Heart right ventricle (tissue), 16 donors: ENCODE results near the gene ZNF718. TPM values are rescaled to one million over a fixed set of nuclear protein-coding genes. Genes with fewer than 3 reads are reported as not detected.
A peak's percentile ranks its signal among the peaks of the same experiment; 100 is the strongest.

Source experiments
- ATAC-seq, 8 donors: fragments of 200-7000 bp; cut with Tn5 transposase; one replicate each; pipeline ENCODE4 v1.9.1; 2020; ENCODE audit warnings: mild to moderate bottlenecking in 8 of 8, moderate library complexity in 8 of 8, moderate number of reproducible peaks in 1 of 8
- DNase-seq, 2 donors: peaks; one replicate each; pipeline ENCODE4 v3.0.0-alpha.2; 2020
- H3K27ac ChIP-seq, 10 donors: fragments of 200-600 bp; sonication (generic) in 2 of 10; one replicate each; pipeline versions ENCODE4 v1.5.0 to v1.8.0; 2020 to 2022; ENCODE audit warnings: mild to moderate bottlenecking in 3 of 10
- H3K27me3 ChIP-seq, 7 donors: fragments of 200-600 bp; one replicate each; pipeline ENCODE4 v1.8.0; 2021 to 2022; ENCODE audit warnings: mild to moderate bottlenecking in 2 of 7
- H3K36me3 ChIP-seq, 9 donors: fragments of 200-600 bp; sonication (generic) in 1 of 9; one replicate each; pipeline versions ENCODE4 v1.5.0 to v1.8.0; 2020 to 2022; ENCODE audit warnings: mild to moderate bottlenecking in 2 of 9
- H3K4me1 ChIP-seq, 9 donors: fragments of 200-600 bp; sonication (generic) in 1 of 9; one replicate each; pipeline versions ENCODE4 v1.5.0 to v1.8.0; 2020 to 2022; ENCODE audit warnings: mild to moderate bottlenecking in 4 of 9
- H3K4me3 ChIP-seq, 10 donors: fragments of 200-600 bp; sonication (generic) in 2 of 10; one replicate each; pipeline versions ENCODE4 v1.5.0 to v1.8.0; 2020 to 2022; ENCODE audit warnings: mild to moderate bottlenecking in 7 of 10, moderate library complexity in 2 of 10
- H3K9me3 ChIP-seq, 11 donors: fragments of 200-600 bp in 10 of 11; sonication (generic) in 2 of 11; one replicate each; pipeline versions ENCODE4 v1.5.0 to v1.8.0; 2013 to 2022; ENCODE audit warnings: mild to moderate bottlenecking in 2 of 11, control low read depth in 1 of 11, moderate library complexity in 1 of 11
- CTCF ChIP-seq, 9 donors: fragments of 200-600 bp; sonication (generic) in 2 of 9; IDR thresholded peaks; one replicate each; pipeline versions ENCODE4 v1.5.0 to v1.8.0; 2021 to 2022; ENCODE audit warnings: antibody characterized with exemption in 9 of 9, mild to moderate bottlenecking in 5 of 9, moderate library complexity in 1 of 9
- WGBS, 2 donors: extraction: QIAGEN DNeasy Blood & Tissue Kit; methylation state at CpG; one replicate each; pipeline ENCODE4 v1.1.7; 2013; ENCODE audit warnings: inconsistent platforms in 1 of 2; 5-methylcytosine and 5-hydroxymethylcytosine counted together
- intact Hi-C, 10 donors: fragments of 100-400 bp; cut with DNase I; formaldehyde crosslinking; loops; one replicate each; pipeline versions ENCODE4 v1.11.1 to v1.14.2; 2022
- polyA plus RNA-seq, 2 donors: library from polyadenylated mRNA; stranded (reverse); fragments of 200-250 nt; gene quantifications; one replicate each; pipeline ENCODE4 v1.2.3, GENCODE V29; 2013
- total RNA-seq, 10 donors: library from RNA; stranded (reverse); fragmentation: NEBNext Ultra II Directional in 3 of 10; extraction: Animal tissue kit (Norgen Biotek cat#: 25700) in 3 of 10; gene quantifications; one replicate each; pipeline versions ENCODE4 v1.2.1 to v1.2.4, GENCODE V29; 2021 to 2023
- donor health status: Arrhythmogenic right ventricular cardiomyopathy.
- donor health status: ischemic (EF 13 %, LVEDD 7.1; RV severe dilation, severe dysfunction).
- donor health status: healthy with polysubstance abuse.
- donor health status: DM: no; HTN: yes; CAD: no.
- donor health status: DM: no; HTN: no; CAD: no.
- donor health status: ischemic (EF 25% LVEDD 6.9; RV normal size, moderate dysfunction).
- donor health status: ischemic (EF 25% LVEDD 5.7; RV mildly dilated, moderate dysfunction).
- donor health status: healthy.
- donor health status: DM: yes; HTN: yes; CAD: no.
- donor health status: Ischemic cardiomyopathy.
- donor health status: ischemic (EF 35%, LVEDD 5.7; RV mildly dilated, moderate dysfunction).
- donor health status: nonischemic (EF 11% LVEDD 7.7; RV severe dilation, severe dysfunction).
- donor health status: DM: yes; HTN: yes; CAD: no.
- donor health status: PGD.
- donor health status: ischemic (EF 29% LVEDD 5.4; RV normal size, mild dysfunction).
- donor health status: nonischemic (EF 23%, LVEDD 6.1; RV moderate dilation, normal function).

Gene ZNF718
- total and polyA plus RNA-seq, 12 donors = 1.1 to 4.7 (median 2.9) TPM

DNA sequence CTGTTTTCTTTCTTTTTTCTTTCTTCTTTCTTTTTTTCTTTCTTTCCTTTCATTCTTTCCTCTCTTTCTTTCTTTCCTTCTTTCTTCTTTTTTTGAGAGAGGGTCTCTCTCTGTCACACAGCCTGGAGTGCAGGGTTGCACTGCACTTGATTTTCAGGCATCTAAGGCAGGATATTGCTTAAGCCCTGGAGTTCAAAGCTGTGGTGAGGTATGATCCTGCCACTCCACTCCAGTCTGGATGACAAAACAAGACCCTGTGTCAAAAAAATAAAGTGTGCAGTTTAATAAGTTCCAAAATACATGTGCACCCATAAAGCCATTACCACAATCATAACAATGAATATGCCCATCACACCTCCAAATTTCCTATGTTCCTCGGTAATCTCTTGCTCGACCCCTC, 10.6 kb upstream of the ZNF718 start:
- ATAC-seq (no peak), DNase-seq (no peak)
- Histone ChIP-seq H3K4me3 (no peak overlapping the region), H3K36me3 (no peaks in the 10 kb centered on the region), H3K27ac (no peak overlapping the region), H3K9me3 (peaks cover 0 to 48% (median 0%) of the 10 kb centered on the region in 11 donors), H3K4me1 (no peaks in the 10 kb centered on the region), H3K27me3 (peaks cover 0 to 33% (median 22%) of the 10 kb centered on the region in 7 donors)
- intact Hi-C loops = no loop called here
- no peak for TF ChIP-seq CTCF (IDR thresholded peaks at IDR 0.05)
- WGBS, 2 donors = 86 to 87% methylated on average over 2 of the region's 2 CpGs

- TF ChIP-seq CTCF (IDR thresholded peaks at IDR 0.05) = no peak
- intact Hi-C loops = no loop called here
- H3K27me3 ChIP-seq = peaks cover 0 to 29% (median 18%) of the 10 kb centered on the region in 7 donors
Observed at GRCh38 chr4:114149-114548, 10.2 kb upstream of the ZNF718 start.

DNA sequence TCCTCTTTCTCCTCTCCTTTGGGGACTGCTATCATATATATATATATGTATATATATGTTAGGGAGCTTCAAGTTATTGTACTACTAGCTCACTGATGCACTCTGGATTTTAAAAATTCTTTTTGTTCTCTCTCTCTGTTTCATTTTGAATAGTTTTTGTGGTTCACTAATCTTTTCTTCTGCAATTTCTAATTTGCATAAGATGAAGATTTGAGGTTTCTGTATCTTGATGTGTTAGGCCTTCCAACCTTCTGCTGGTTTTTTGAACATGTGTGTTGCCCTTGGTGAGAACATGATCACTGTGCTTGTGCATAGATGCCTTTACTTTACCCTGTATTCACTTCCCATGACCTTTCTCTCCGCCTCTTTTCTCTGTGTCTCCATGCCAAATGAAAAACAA, 7.8 kb upstream of the ZNF718 start:
- intact Hi-C loops = no loop called here
- no peak for TF ChIP-seq CTCF (IDR thresholded peaks at IDR 0.05)
- no peak overlapping the region for H3K4me3 ChIP-seq
- 96 to 100% methylated on average over 1 of the region's 1 CpG for WGBS, 2 donors
- no peak for ATAC-seq
- no peak overlapping the region for H3K27ac ChIP-seq
- no peak for DNase-seq
- peaks cover 0 to under 1% (median 0%) of the 10 kb centered on the region in 9 donors for H3K4me1 ChIP-seq
- H3K9me3 ChIP-seq = peaks cover 0 to 67% (median 0%) of the 10 kb centered on the region in 11 donors
- no peaks in the 10 kb centered on the region for H3K36me3 ChIP-seq
- H3K27me3 ChIP-seq = peaks cover 0 to 10% (median 0%) of the 10 kb centered on the region in 7 donors

More at GRCh38 chr4:114149-114548, 10.2 kb upstream of the ZNF718 start:
- ATAC-seq (no peak), DNase-seq (no peak)
- Histone ChIP-seq H3K36me3 (no peaks in the 10 kb centered on the region), H3K9me3 (peaks cover 0 to 52% (median 0%) of the 10 kb centered on the region in 11 donors), H3K4me3 (no peak overlapping the region), H3K27ac (no peak overlapping the region), H3K4me1 (no peaks in the 10 kb centered on the region)

DNA sequence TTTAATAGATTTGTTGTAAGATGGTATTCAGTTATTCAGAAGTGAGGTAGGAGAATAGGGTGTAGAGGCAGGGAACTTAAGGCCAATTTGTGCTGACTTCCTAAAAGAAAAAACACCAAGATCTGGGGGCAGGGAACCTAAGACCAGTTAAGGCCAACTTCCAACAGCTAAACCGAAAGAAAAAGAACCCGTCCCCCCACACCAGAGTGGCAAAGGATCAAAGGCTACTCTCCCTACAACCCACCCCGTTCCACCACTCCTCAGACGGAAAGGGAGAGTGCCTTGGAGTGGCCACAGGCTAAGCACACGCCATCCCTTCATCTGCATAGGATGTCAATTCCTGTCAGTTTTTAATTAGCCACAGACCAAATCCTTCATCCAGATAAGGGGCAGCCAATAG, 3.7 kb upstream of the ZNF718 start:
- peaks cover 0 to 69% (median 0%) of the 10 kb centered on the region in 11 donors for H3K9me3 ChIP-seq
- no peak for TF ChIP-seq CTCF (IDR thresholded peaks at IDR 0.05)
- H3K36me3 ChIP-seq = no peaks in the 10 kb centered on the region
- H3K4me1 ChIP-seq = peaks cover 0 to 17% (median 5%) of the 10 kb centered on the region in 9 donors
- ATAC-seq = no peak
- intact Hi-C loops = no loop called here
- DNase-seq = no peak
- WGBS, 2 donors = 69 to 75% methylated on average over 5 of the region's 5 CpGs
- peaks cover 0 to 4% (median 0%) of the 10 kb centered on the region in 7 donors for H3K27me3 ChIP-seq
- no peak overlapping the region for H3K4me3 ChIP-seq
- peak overlapping the region in 1 of 10 donors; percentile 26 for H3K27ac ChIP-seq
